HepG2 (cell line): ENCODE results near the gene POLR1G. TPM values are rescaled to one million over a fixed set of nuclear protein-coding genes. Genes with fewer than 3 reads are reported as not detected.

ENCODE experiments used
- FOXP1 ChIP-seq, 2 experiments: fragments of 450-650 bp in 1 of 2; IDR thresholded peaks; 2 replicates each; pipeline ENCODE4 v1.6.1; 2017 to 2018; ENCODE audit warnings: antibody characterized with exemption in 1 of 2
- IRF2 ChIP-seq: IDR thresholded peaks from 2 replicates; pipeline ENCODE4 v1.6.1; 2018; ENCODE audit warnings: missing genetic modification reagents, missing compliant biosample characterization
- ISL2 ChIP-seq: sonication (generic); formaldehyde crosslinking; IDR thresholded peaks from 2 replicates; pipeline ENCODE4 v1.5.0; 2020; ENCODE audit warnings: missing genetic modification reagents
- KDM1A ChIP-seq: IDR thresholded peaks from 2 replicates; pipeline ENCODE4 v1.6.1; 2016; ENCODE audit warnings: missing compliant biosample characterization
- MZF1 ChIP-seq: sonication (generic); formaldehyde crosslinking; IDR thresholded peaks from 2 replicates; pipeline ENCODE4 v1.8.1; 2023; ENCODE audit warnings: mild to moderate bottlenecking, missing genetic modification reagents, borderline replicate concordance
- NFATC3 ChIP-seq: sonication (generic); formaldehyde crosslinking; IDR thresholded peaks from 2 replicates; pipeline ENCODE4 v1.5.1; 2020; ENCODE audit warnings: mild to moderate bottlenecking, missing genetic modification reagents
- PRPF4 ChIP-seq: fragments of 200-400 bp; formaldehyde crosslinking; IDR thresholded peaks from 2 replicates; pipeline ENCODE4 v1.6.1; 2016; ENCODE audit warnings: low read length, low read depth; ENCODE audit not compliant: poor library complexity, severe bottlenecking
- RELA ChIP-seq: sonication (generic); formaldehyde crosslinking; IDR thresholded peaks from 2 replicates; pipeline ENCODE4 v1.4.0; 2020; ENCODE audit warnings: missing genetic modification reagents
- TAF1 ChIP-seq: sonication (generic); formaldehyde crosslinking; IDR thresholded peaks from 2 replicates; pipeline ENCODE4 v1.4.0; 2020; ENCODE audit warnings: missing genetic modification reagents
- TEAD3 ChIP-seq: optimal IDR thresholded peaks from 2 replicates; pipeline ENCODE3; 2016; ENCODE audit warnings: borderline replicate concordance
- ZNF101 ChIP-seq: sonication (generic); formaldehyde crosslinking; IDR thresholded peaks from 2 replicates; pipeline ENCODE4 v1.4.0; 2020; ENCODE audit warnings: mild to moderate bottlenecking, low read depth, missing genetic modification reagents, borderline replicate concordance
- ZNF232 ChIP-seq: sonication (generic); formaldehyde crosslinking; IDR thresholded peaks from 2 replicates; pipeline ENCODE4 v1.4.0; 2020; ENCODE audit warnings: missing genetic modification reagents, borderline replicate concordance
- ZNF367 ChIP-seq: sonication (generic); formaldehyde crosslinking; IDR thresholded peaks from 2 replicates; pipeline ENCODE4 v1.4.0; 2020; ENCODE audit warnings: missing genetic modification reagents, borderline replicate concordance
- ZNF547 ChIP-seq: sonication (generic); formaldehyde crosslinking; IDR thresholded peaks from 2 replicates; pipeline ENCODE4 v1.5.1; 2020; ENCODE audit warnings: mild to moderate bottlenecking, missing genetic modification reagents
- ZNF589 ChIP-seq: sonication (generic); formaldehyde crosslinking; conservative IDR thresholded peaks from 2 replicates; pipeline ENCODE4 v1.8.0; 2022; ENCODE audit warnings: mild to moderate bottlenecking, moderate library complexity, missing genetic modification reagents
- ZSCAN20 ChIP-seq: sonication (generic); formaldehyde crosslinking; IDR thresholded peaks from 2 replicates; pipeline ENCODE4 v1.4.0; 2020; ENCODE audit warnings: missing genetic modification reagents, mild to moderate bottlenecking, borderline replicate concordance
- ZSCAN9 ChIP-seq: IDR thresholded peaks from 2 replicates; pipeline ENCODE4 v1.6.1; 2016; ENCODE audit warnings: borderline replicate concordance
- polyA plus RNA-seq, 8 experiments: library from polyadenylated mRNA; depleted of rRNA in 3 of 8; stranded (reverse) in 7 of 8; unstranded in 1 of 8; fragments of >200 nt; fragmentation: Illumina TruSeq in 4 of 8; extraction: Trizol in 4 of 8; gene quantifications; 2 replicates each; pipeline versions ENCODE4 v1.2.1 to v1.2.3, GENCODE V29; 2011 to 2016; ENCODE audit warnings: low read depth in 4 of 8, missing spikeins in 1 of 8, mixed read lengths in 1 of 8; ENCODE audit not compliant: insufficient read depth in 1 of 8
- total RNA-seq, 5 experiments: library from RNA; depleted of rRNA; stranded (reverse); fragments of >200 nt; fragmentation: Illumina TruSeq; extraction: Trizol; gene quantifications; 2 replicates each; pipeline ENCODE4 v1.2.3, GENCODE V29; 2016; ENCODE audit warnings: low read depth in 1 of 5
- TF ChIP-seq, protein P1 (sequence below): sonication (generic); formaldehyde crosslinking; IDR thresholded peaks from 2 replicates; pipeline ENCODE4 v1.9.0; 2021; ENCODE audit warnings: missing genetic modification reagents, mild to moderate bottlenecking, borderline replicate concordance
- TF ChIP-seq, protein P2 (sequence below): sonication (generic); formaldehyde crosslinking; IDR thresholded peaks from 2 replicates; pipeline ENCODE4 v1.4.0; 2020; ENCODE audit warnings: missing genetic modification reagents
- TF ChIP-seq, protein P3 (sequence below): IDR thresholded peaks from 2 replicates; pipeline ENCODE4 v1.6.1; 2012; ENCODE audit warnings: inconsistent platforms
- TF ChIP-seq, protein P4 (sequence below): sonication (generic); formaldehyde crosslinking; IDR thresholded peaks from 2 replicates; pipeline ENCODE4 v1.8.0; 2022; ENCODE audit warnings: mild to moderate bottlenecking, missing genetic modification reagents, borderline replicate concordance
- TF ChIP-seq, protein P5 (sequence below): fragments of 450-650 bp; IDR thresholded peaks from 2 replicates; pipeline ENCODE4 v1.6.1; 2017
- TF ChIP-seq, protein P6 (sequence below): sonication (generic); formaldehyde crosslinking; IDR thresholded peaks from 2 replicates; pipeline ENCODE4 v1.4.0; 2020; ENCODE audit warnings: low read depth, mild to moderate bottlenecking, missing genetic modification reagents

POLR1G gene
- total and polyA plus RNA-seq, 2 of the 13 experiments (the other 11 are each of a cell fraction or from before 2014, with no cell fraction given) = 3.5 to 20.8 TPM

DNA sequence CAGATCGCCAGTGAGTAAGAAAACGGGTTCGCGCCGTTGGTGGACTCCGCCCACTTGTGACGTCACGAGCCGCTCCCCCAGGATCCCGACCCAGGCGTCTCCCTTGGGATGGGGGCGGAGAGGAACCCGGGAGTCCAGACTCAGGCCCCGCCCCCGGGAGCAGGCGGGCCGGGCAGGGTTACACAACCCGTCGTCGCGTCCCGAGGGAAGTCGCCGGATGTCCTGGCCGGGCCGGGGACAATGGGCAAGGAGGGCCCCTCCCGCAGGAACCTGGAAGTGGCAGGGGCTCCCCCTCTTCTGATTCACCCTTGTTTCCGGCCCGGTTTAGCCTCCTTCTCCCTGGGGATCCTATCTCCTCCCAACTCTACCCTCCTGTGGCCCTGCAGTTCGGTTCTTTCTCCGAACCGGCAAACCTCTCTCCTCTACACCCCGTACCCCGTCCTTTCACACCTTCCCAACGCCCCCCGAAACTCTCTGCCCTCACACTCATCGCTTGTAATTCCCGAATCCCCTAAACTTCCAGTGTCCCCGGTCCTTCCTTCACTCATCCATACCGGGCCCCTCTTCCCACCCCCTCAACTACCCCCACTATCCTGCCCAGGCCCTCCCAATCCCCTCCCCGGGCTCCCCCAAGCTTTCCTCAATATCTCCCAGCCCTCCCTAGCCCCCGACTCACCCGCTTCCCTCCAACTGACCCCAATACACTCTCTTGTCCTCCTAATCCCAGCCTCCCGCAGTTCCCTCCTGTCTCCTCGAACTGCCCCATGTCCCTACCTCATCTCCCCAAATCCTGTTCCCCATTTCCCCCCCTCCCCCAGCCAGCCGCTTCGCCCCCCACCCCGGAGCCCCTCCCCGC lies 37.2 kb downstream of the POLR1G start (continued):
- TF ChIP-seq ZNF367 (CRISPR knock-in tag) = no peak
- TF ChIP-seq, protein P1, sequence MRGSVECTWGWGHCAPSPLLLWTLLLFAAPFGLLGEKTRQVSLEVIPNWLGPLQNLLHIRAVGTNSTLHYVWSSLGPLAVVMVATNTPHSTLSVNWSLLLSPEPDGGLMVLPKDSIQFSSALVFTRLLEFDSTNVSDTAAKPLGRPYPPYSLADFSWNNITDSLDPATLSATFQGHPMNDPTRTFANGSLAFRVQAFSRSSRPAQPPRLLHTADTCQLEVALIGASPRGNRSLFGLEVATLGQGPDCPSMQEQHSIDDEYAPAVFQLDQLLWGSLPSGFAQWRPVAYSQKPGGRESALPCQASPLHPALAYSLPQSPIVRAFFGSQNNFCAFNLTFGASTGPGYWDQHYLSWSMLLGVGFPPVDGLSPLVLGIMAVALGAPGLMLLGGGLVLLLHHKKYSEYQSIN = no peak
- TF ChIP-seq, protein P2, sequence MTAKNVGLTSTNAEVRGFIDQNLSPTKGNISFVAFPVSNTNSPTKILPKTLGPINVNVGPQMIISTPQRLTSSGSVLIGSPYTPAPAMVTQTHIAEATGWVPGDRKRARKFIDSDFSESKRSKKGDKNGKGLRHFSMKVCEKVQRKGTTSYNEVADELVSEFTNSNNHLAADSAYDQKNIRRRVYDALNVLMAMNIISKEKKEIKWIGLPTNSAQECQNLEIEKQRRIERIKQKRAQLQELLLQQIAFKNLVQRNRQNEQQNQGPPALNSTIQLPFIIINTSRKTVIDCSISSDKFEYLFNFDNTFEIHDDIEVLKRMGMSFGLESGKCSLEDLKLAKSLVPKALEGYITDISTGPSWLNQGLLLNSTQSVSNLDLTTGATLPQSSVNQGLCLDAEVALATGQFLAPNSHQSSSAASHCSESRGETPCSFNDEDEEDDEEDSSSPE = peak; percentile 65; the same call in 1 of the 2 replicates
- TF ChIP-seq FOXP1 (IDR thresholded peaks at IDR 0.05) = no peak
- peak; percentile 15; the same call in 1 of the 2 replicates for TF ChIP-seq FOXP1 (CRISPR knock-in tag; IDR thresholded peaks at IDR 0.05)
- peak; percentile 60; the same call in 1 of the 2 replicates for TF ChIP-seq MZF1 (CRISPR knock-in tag)
- TF ChIP-seq TEAD3 = peak; percentile 55
- 0 out of 2 replicates have a peak, but pooled peaks have one; percentile 46 for TF ChIP-seq ZSCAN9 (CRISPR knock-in tag)
- TF ChIP-seq, protein P3, sequence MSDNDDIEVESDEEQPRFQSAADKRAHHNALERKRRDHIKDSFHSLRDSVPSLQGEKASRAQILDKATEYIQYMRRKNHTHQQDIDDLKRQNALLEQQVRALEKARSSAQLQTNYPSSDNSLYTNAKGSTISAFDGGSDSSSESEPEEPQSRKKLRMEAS = peak; percentile 68; the same call in 1 of the 2 replicates
- peak; percentile 77 for TF ChIP-seq IRF2 (CRISPR knock-in tag)
- TF ChIP-seq TAF1 (CRISPR knock-in tag) = no peak
- no peak for TF ChIP-seq RELA (CRISPR knock-in tag)
- TF ChIP-seq, protein P4, sequence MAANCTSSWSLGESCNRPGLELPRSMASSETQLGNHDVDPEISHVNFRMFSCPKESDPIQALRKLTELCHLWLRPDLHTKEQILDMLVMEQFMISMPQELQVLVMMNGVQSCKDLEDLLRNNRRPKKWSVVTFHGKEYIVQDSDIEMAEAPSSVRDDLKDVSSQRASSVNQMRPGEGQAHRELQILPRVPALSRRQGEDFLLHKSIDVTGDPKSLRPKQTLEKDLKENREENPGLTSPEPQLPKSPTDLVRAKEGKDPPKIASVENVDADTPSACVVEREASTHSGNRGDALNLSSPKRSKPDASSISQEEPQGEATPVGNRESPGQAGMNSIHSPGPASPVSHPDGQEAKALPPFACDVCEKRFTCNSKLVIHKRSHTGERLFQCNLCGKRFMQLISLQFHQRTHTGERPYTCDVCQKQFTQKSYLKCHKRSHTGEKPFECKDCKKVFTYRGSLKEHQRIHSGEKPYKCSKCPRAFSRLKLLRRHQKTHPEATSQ (CRISPR knock-in tag) = no peak
- TF ChIP-seq ZNF232 (CRISPR knock-in tag) = 0 out of 2 replicates have a peak, but pooled peaks have one; percentile 39
- peak; percentile 43; the same call in 1 of the 2 replicates for TF ChIP-seq ZNF547 (CRISPR knock-in tag)
- TF ChIP-seq ISL2 (CRISPR knock-in tag) = peak; percentile 27; the same call in 1 of the 2 replicates
- no peak for TF ChIP-seq PRPF4
- 0 out of 2 replicates have a peak, but pooled peaks have one; percentile 34 for TF ChIP-seq ZNF589 (CRISPR knock-in tag)
- no peak for TF ChIP-seq ZSCAN20 (CRISPR knock-in tag)
- TF ChIP-seq, protein P5, sequence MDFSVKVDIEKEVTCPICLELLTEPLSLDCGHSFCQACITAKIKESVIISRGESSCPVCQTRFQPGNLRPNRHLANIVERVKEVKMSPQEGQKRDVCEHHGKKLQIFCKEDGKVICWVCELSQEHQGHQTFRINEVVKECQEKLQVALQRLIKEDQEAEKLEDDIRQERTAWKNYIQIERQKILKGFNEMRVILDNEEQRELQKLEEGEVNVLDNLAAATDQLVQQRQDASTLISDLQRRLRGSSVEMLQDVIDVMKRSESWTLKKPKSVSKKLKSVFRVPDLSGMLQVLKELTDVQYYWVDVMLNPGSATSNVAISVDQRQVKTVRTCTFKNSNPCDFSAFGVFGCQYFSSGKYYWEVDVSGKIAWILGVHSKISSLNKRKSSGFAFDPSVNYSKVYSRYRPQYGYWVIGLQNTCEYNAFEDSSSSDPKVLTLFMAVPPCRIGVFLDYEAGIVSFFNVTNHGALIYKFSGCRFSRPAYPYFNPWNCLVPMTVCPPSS = no peak
- TF ChIP-seq KDM1A (CRISPR knock-in tag) = no peak
- no peak for TF ChIP-seq NFATC3 (CRISPR knock-in tag)
- TF ChIP-seq, protein P6, sequence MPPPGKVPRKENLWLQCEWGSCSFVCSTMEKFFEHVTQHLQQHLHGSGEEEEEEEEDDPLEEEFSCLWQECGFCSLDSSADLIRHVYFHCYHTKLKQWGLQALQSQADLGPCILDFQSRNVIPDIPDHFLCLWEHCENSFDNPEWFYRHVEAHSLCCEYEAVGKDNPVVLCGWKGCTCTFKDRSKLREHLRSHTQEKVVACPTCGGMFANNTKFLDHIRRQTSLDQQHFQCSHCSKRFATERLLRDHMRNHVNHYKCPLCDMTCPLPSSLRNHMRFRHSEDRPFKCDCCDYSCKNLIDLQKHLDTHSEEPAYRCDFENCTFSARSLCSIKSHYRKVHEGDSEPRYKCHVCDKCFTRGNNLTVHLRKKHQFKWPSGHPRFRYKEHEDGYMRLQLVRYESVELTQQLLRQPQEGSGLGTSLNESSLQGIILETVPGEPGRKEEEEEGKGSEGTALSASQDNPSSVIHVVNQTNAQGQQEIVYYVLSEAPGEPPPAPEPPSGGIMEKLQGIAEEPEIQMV (CRISPR knock-in tag) = no peak
- no peak for TF ChIP-seq ZNF101
